AG10803 (cell line): Measurements from ENCODE around the gene KRTAP5-2.
"Not testable (repeated sequence)": the region's sequence is repeated elsewhere in the genome, so short reads cannot be mapped to it uniquely, and the experiment has no call there.

Experiments used
- DNase-seq: peaks from one replicate; pipeline ENCODE4 v3.0.0; 2010; ENCODE audit warnings: low read depth
- H3K4me3 ChIP-seq: 2 replicates; pipeline ENCODE4 v1.5.1; 2011; ENCODE audit warnings: mild to moderate bottlenecking, low read length, control low read depth
- TF ChIP-seq, protein P1 (sequence below): conservative IDR thresholded peaks from 2 replicates; pipeline ENCODE4 v1.5.1; 2011; ENCODE audit warnings: mild to moderate bottlenecking, low read length, control low read depth, inconsistent platforms

The KRTAP5-2 gene

DNA sequence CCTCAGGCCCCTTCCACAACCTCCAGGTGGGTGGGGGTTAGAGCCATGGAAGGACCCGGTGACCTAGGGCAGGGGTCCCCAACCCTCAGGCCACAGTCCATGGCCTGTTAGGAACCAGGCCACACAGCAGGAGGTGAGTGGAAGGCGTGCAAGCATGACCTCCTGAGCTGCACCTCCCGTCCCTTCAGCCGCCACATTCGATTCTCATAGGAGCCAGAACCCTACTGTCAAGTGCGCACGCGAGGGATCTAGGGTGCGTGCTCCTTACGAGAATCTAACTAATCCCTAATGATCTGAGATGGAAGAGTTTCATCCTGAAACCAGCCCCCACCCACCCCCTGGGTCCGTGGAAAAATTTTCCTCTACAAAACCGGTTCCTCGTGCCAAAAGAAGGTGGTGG is 27.4 kb upstream of the KRTAP5-2 start:
- DNase-seq = no peak
- TF ChIP-seq, protein P1, sequence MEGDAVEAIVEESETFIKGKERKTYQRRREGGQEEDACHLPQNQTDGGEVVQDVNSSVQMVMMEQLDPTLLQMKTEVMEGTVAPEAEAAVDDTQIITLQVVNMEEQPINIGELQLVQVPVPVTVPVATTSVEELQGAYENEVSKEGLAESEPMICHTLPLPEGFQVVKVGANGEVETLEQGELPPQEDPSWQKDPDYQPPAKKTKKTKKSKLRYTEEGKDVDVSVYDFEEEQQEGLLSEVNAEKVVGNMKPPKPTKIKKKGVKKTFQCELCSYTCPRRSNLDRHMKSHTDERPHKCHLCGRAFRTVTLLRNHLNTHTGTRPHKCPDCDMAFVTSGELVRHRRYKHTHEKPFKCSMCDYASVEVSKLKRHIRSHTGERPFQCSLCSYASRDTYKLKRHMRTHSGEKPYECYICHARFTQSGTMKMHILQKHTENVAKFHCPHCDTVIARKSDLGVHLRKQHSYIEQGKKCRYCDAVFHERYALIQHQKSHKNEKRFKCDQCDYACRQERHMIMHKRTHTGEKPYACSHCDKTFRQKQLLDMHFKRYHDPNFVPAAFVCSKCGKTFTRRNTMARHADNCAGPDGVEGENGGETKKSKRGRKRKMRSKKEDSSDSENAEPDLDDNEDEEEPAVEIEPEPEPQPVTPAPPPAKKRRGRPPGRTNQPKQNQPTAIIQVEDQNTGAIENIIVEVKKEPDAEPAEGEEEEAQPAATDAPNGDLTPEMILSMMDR = no peak

DNA sequence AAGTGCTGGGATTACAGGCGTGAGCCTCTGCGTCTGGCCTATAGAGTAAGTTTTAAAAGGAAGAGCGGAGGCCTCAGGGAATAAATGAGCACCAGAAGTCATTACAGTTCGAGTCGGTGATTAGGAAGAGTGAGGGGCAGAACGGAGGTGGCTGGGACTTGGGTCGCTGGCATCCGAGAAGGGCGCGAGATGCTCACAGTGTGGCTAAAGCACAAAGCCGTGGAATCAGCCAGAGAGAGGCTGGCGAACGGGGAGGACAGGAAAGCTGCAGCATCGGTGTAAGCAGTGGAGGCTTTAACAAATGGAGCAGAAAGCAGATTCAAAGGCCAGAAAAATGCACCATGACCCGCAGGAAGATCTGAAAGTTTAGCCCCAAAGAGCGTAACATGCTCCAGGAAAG is 26.5 kb upstream of the KRTAP5-2 start:
- TF ChIP-seq, protein P1 = no peak
- no peak overlapping the region for H3K4me3 ChIP-seq
- no peak for DNase-seq

More for the DNA sequence above, 27.4 kb upstream of the KRTAP5-2 start:
- no peak overlapping the region for H3K4me3 ChIP-seq

DNA sequence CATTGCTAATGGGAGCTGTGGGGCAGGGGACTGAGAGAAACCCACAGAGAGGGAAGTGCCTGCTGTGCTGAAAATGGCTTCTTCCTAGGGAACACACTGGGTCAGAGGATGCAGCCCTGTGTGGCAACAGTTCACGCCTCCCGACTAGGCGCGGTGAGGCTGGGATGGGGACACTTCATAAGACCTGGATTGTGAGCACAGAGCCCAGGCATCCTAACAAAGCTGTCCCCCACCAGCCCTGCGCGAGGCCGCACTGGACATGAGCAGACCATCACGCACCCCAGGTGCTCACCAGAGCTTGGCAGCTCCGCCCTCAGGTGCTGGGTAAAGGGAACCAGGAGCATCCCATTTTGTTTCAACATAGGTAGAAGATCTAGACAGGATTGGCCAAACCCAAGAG is 25.6 kb upstream of the KRTAP5-2 start:
- TF ChIP-seq, protein P1 = no peak
- H3K4me3 ChIP-seq = no peak overlapping the region
- no peak for DNase-seq

DNA sequence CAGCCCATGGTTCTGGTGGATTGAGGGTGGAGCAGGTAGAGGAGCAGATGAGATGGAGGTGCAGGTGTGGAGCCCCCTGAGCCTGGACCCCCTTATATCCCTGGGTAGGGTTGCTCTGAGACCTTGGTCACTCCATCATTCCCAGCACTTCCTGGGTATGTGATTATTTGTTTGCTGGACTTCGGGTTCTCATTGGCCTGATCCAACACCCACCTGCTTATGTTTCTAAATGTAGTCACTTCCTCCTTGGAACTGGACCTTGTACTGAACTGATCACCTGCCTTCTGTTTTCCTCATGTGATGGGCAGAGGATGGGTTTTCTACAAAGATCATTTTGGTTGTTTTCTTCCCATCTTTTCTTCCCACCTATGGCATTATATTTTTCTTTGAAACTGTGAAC is 24.0 kb upstream of the KRTAP5-2 start, which contains the start of gene KRTAP5-4:
KRTAP5-4 (minus strand) TSS at position 53 of the 400 bp plus-strand sequence; CDS start at position 8, 45 bp downstream.
- H3K4me3 ChIP-seq = no peak within 1 kb of the TSS

DNA sequence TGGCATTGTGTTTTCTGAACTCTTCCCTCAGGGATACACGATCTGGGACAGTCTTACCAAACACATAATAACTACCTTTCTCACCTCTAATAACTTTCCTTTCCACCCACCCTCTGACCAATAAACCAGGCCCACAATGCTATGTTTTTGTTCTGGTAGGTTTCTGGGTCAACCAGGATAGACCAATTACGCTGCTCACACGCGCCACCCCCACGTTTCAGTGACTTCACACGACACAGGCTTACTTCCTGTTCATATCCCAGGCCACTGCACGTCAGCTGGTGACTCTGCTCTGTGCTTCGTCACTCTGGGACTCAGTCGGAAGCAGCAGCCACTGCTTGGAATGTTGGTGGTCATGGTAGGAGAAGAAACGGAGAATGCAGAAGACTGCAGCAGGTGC is 21.4 kb upstream of the KRTAP5-2 start:
- DNase-seq = no peak

More for the DNA sequence above, 24.0 kb upstream of the KRTAP5-2 start, which contains the start of gene KRTAP5-4:
- TF ChIP-seq, protein P1 = no peak
- no peak for DNase-seq

DNA sequence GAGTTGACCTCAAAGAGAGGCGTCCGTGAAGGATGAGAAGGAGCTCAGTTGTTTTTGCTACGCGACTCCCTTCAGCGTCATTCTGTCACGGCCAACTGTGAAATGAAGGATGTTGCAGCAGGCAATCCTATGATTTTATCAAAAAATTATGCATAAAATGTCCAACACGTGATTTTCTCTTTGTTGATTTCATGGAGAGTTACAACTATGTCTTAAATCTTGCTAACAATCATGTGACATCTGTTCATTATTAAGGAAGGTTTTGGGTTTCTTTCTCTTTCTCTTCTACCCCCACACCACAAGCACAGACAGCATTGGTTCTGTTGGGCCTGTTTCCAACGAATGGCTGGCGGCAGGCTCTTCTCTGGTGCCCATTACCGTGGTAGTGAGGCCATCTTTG is 20.1 kb upstream of the KRTAP5-2 start:
- TF ChIP-seq, protein P1 = no peak
- peak; percentile 52 for DNase-seq
- H3K4me3 ChIP-seq = no peak overlapping the region

More for the DNA sequence above, 21.4 kb upstream of the KRTAP5-2 start:
- TF ChIP-seq, protein P1 = no peak
- H3K4me3 ChIP-seq = no peak overlapping the region

DNA sequence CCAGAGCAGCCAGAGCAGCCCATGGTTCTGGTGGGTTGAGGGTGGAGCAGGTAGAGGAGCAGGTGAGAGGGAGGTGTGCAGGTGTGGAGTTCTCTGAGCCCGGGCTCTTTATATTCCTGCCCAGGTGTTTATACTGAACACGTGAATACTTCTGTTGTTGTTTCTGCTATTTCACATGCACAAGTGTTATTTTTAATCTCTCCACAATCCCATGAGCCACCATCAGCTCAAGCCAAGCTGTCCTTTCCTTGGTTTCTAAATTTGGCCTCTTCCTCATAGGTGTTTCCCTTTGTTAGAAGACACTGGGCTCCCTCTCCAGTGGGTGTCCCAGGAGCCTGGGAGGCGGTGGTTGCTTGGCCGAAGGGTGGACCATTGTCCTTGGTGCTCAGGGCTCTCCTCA is 10.3 kb upstream of the KRTAP5-2 start, which contains the start of gene KRTAP5-3:
KRTAP5-3 (minus strand) TSS at position 101 of the 400 bp plus-strand sequence; CDS start at position 23, 78 bp downstream.
- H3K4me3 ChIP-seq = no peak within 1 kb of the TSS
- no peak for DNase-seq
- TF ChIP-seq, protein P1 = no peak

DNA sequence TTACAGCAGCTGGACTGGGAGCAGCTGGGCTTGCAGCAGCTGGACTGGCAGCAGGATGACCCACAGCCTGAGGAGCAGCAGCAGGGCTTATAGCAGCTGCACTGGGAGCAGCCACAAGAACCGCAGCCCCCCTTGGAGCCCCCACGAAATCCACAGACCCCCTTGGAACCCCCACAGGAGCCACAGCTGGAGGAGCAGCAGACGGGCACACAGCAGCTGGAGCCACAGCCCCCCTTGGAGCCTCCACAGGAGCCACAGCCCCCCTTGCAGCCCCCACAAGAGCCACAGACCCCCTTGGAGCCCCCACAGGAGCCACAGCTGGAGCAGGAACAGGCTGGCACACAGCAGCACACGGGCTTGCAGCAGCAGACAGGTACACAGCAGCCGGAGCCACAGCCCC is 9.8 kb upstream of the KRTAP5-2 start:
- not testable (repeated sequence) for H3K4me3 ChIP-seq, DNase-seq

DNA sequence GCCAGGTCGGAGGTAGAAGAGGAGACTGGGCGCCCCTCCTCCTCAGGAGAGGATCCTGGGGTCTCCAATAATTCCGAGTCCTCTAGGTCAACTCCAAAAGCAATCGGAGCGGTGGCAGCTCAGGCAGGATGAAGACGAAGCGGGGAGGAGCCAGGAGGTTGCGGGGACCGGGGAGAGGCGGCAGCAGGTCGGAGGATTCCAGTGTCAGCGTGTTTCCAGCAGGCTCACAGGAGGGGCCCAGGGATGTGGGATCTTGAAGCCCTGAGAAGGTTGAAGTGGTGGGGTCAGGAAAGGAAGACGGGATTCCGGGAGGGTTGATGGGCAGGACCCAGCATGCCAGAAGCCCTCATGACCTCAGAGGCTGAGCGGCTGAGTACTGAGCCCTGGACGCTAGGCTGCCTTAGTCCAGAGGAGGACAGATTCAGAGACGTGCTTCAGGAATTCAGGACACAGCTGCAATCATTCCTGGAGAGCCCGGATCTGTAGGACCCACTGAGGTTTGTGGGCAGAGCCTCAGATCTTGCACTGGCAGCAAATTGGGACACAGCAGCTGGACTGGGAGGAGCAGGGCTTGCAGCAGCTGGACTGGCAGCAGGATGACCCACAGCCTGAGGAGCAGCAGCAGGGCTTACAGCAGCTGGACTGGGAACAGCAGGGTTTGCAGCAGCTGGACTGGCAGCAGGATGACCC is 9.2 kb upstream of the KRTAP5-2 start:
- not testable (repeated sequence) for H3K4me3 ChIP-seq, DNase-seq

DNA sequence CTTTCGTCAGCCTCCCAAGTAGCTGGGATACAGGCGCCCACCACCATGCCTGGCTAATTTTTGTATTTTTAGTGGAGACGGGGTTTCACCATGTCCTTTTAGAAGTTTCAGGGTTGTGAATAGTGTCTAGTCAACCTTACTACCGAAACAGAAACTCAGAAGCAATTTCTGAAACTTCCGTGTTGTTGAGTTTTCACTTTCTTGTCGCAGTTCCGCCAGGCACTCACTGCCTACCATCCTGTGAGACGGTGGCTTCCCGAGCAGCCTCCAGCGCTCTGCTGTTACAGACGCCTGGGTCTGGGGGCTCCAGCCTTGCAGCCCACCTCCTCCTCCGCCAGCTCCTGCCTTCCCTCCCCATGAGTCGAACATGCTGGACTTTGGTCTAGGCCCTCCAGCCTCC is 7.8 kb upstream of the KRTAP5-2 start:
- not testable (repeated sequence) for DNase-seq

More for the DNA sequence above, 7.8 kb upstream of the KRTAP5-2 start:
- H3K4me3 ChIP-seq = not testable (repeated sequence)
